Endothelial cell of umbilical vein (primary cell): ENCODE results near the gene MLLT6. TPM values are rescaled to one million over a fixed set of nuclear protein-coding genes. Genes with fewer than 3 reads are reported as not detected.

Experiments used
- BruUV-seq: library from RNA; stranded (reverse); fragments of 400-500 nt; replicated peaks from 2 replicates; lab custom pipeline; 2021; lab: Mats Ljungman, UMichigan
- CTCF ChIA-PET: fragments of 300-600, 350-600 bp; sonication (Branson Sonifier 250); formaldehyde crosslinking; loops from one replicate; lab custom pipeline; 2021; ENCODE audit warnings: antibody characterized with exemption, inconsistent platforms; lab: Charles Lee
- POLR2A ChIA-PET: fragments of 300-600, 350-600 bp; sonication (Branson Sonifier 250); formaldehyde crosslinking; loops from one replicate; lab custom pipeline; 2021; ENCODE audit warnings: antibody characterized with exemption, inconsistent platforms; lab: Charles Lee
- DNase-seq: peaks from one replicate; pipeline ENCODE4 v3.0.0-alpha.2; 2011; ENCODE audit warnings: low read depth, low spot score
- FAIRE-seq: peaks from 2 replicates; lab custom pipeline; 2011; peaks lifted over from hg19 to GRCh38; lab: Jason Lieb, UNC
- H2AFZ ChIP-seq: 2 replicates; pipeline ENCODE4 v1.6.0; 2012; ENCODE audit warnings: low read depth, low read length, control low read depth, inconsistent platforms
- H3K27ac ChIP-seq: 2 replicates; pipeline ENCODE4 v1.5.1; 2011; ENCODE audit warnings: low read depth, mild to moderate bottlenecking, control low read depth, low read length, moderate library complexity; ENCODE audit not compliant: insufficient read depth
- H3K27me3 ChIP-seq, 2 experiments: 2 replicates each; pipeline versions ENCODE4 v1.6.0 to v1.6.1; 2011; ENCODE audit warnings: low read length in 2 of 2, mixed read lengths in 1 of 2; ENCODE audit not compliant: control insufficient read depth in 2 of 2, insufficient read depth in 2 of 2
- H3K36me3 ChIP-seq, 2 experiments: 2 replicates in 1 of 2; 3 replicates in 1 of 2; pipeline ENCODE4 v1.5.1; 2011; ENCODE audit warnings: low read length in 2 of 2, mild to moderate bottlenecking in 1 of 2, moderate library complexity in 1 of 2; ENCODE audit not compliant: control insufficient read depth in 2 of 2, insufficient read depth in 2 of 2; ENCODE audit errors: extremely low read depth in 1 of 2
- H3K4me1 ChIP-seq: 3 replicates; pipeline ENCODE4 v1.5.1; 2011; ENCODE audit warnings: mild to moderate bottlenecking, low read length; ENCODE audit not compliant: control insufficient read depth, insufficient read depth; ENCODE audit errors: extremely low read depth
- H3K4me2 ChIP-seq: 2 replicates; pipeline ENCODE4 v1.6.1; 2011; ENCODE audit warnings: low read length, control low read depth, mixed read lengths; ENCODE audit not compliant: insufficient read depth
- H3K4me3 ChIP-seq, 3 experiments: fragments of 200-600 bp in 1 of 3; sonication (generic), shearing (Covaris generic) in 1 of 3; replicated peaks in 1 of 3; 2 replicates each; pipeline ENCODE4 v1.5.1; 2011 to 2016; ENCODE audit warnings: control low read depth in 3 of 3, low read length in 3 of 3, mild to moderate bottlenecking in 2 of 3, inconsistent platforms in 1 of 3, low read depth in 1 of 3, moderate library complexity in 1 of 3; ENCODE audit not compliant: insufficient read depth in 1 of 3
- H3K79me2 ChIP-seq: 2 replicates; pipeline ENCODE4 v1.6.0; 2012; ENCODE audit warnings: low read length, inconsistent platforms; ENCODE audit not compliant: control insufficient read depth, insufficient read depth
- H3K9ac ChIP-seq: replicated peaks from 2 replicates; pipeline ENCODE3; 2011; ENCODE audit warnings: low read length, control low read depth; ENCODE audit not compliant: insufficient read depth; ENCODE audit errors: extremely low read depth
- H3K9me1 ChIP-seq: replicated peaks from 3 replicates; pipeline ENCODE4 v1.6.0; 2011; ENCODE audit warnings: mild to moderate bottlenecking, low read length; ENCODE audit not compliant: control insufficient read depth, insufficient read depth; ENCODE audit errors: extremely low read depth
- H3K9me3 ChIP-seq: replicated peaks from 2 replicates; pipeline ENCODE4 v1.5.1; 2012; ENCODE audit warnings: low read length, inconsistent platforms; ENCODE audit not compliant: control insufficient read depth, insufficient read depth
- H4K20me1 ChIP-seq: replicated peaks from 2 replicates; pipeline ENCODE3; 2011; ENCODE audit warnings: mild to moderate bottlenecking, low read length; ENCODE audit not compliant: control insufficient read depth, insufficient read depth; ENCODE audit errors: extremely low read depth
- CTCF ChIP-seq, 2 donors: IDR thresholded peaks; 1 replicate in 1 of 2; 2 replicates in 1 of 2; pipeline ENCODE4 v1.5.1; 2011; ENCODE audit warnings: low read length in 2 of 2, mild to moderate bottlenecking in 2 of 2, moderate library complexity in 2 of 2, control low read depth in 1 of 2, inconsistent platforms in 1 of 2, low read depth in 1 of 2; ENCODE audit not compliant: insufficient read depth in 1 of 2; ENCODE audit errors: extremely low read depth in 1 of 2
- EZH2 ChIP-seq: IDR thresholded peaks from 2 replicates; pipeline ENCODE4 v1.6.1; 2012; ENCODE audit warnings: borderline replicate concordance, low read depth, mild to moderate bottlenecking, moderate library complexity, low read length, inconsistent platforms; ENCODE audit not compliant: severe bottlenecking
- FOS ChIP-seq: IDR thresholded peaks from 2 replicates; pipeline ENCODE4 v1.6.1; 2011; ENCODE audit warnings: mild to moderate bottlenecking, low read length, moderate library complexity, borderline replicate concordance; ENCODE audit not compliant: insufficient read depth
- GATA2 ChIP-seq: IDR thresholded peaks from 2 replicates; pipeline ENCODE4 v1.7.0; 2011; ENCODE audit warnings: low read depth, mild to moderate bottlenecking, moderate library complexity, mixed read lengths, low read length; ENCODE audit not compliant: insufficient read length, insufficient read depth
- JUN ChIP-seq: IDR thresholded peaks from 2 replicates; pipeline ENCODE4 v1.6.1; 2011; ENCODE audit warnings: borderline replicate concordance, low read depth; ENCODE audit not compliant: insufficient read length, insufficient read depth
- MAX ChIP-seq: IDR thresholded peaks from 2 replicates; pipeline ENCODE4 v1.6.1; 2011; ENCODE audit not compliant: insufficient read depth, insufficient read length
- MYC ChIP-seq: IDR thresholded peaks from one replicate; pipeline ENCODE4 v1.6.1; 2011; ENCODE audit warnings: mild to moderate bottlenecking, low read depth, low read length
- POLR2A ChIP-seq: IDR thresholded peaks from 2 replicates; pipeline ENCODE4 v1.6.1; 2012; ENCODE audit warnings: low read depth, mild to moderate bottlenecking, control low read depth, low read length
- POLR2AphosphoS5 ChIP-seq: IDR thresholded peaks from 2 replicates; pipeline ENCODE4 v1.6.1; 2012; ENCODE audit warnings: low read depth, mild to moderate bottlenecking, control low read depth, low read length, moderate library complexity; ENCODE audit not compliant: insufficient read depth
- dilution Hi-C: fragments of 300-500 bp; cut with MboI; formaldehyde crosslinking; loops from one replicate; pipeline ENCODE4 v1.15.0; 2019; ENCODE audit warnings: low sequenced_read_pairs; ENCODE audit not compliant: extremely low pct_ligation_motif_present
- intact Hi-C: fragments of 100-400 bp; cut with micrococcal nuclease; formaldehyde crosslinking; loops from one replicate; pipeline ENCODE4 v1.10.0; 2022
- polyA plus RNA-seq, 4 experiments: library from polyadenylated mRNA; depleted of rRNA in 3 of 4; stranded (reverse) in 3 of 4; unstranded in 1 of 4; fragments of >200 nt; gene quantifications; 2 replicates each; pipeline versions ENCODE4 v1.2.1 to v1.2.3, GENCODE V29; 2011 to 2012; ENCODE audit warnings: missing spikeins in 1 of 4
- total RNA-seq: library from RNA; stranded (reverse); gene quantifications from 2 replicates; pipeline ENCODE4 v1.2.3, GENCODE V29; 2021

Gene MLLT6
- total and polyA plus RNA-seq, 2 donors (not counting 3 experiments of a cell fraction or from before 2014, with no cell fraction given) = 32.1 to 85.4 TPM

- TF ChIP-seq CTCF (IDR thresholded peaks at IDR 0.05; ENCODE audit: extremely low read depth in 1 of 2, insufficient read depth in 1 of 2, low read depth in 1 of 2, low read length in 2 of 2) = no peak
- no peak for TF ChIP-seq POLR2A
- TF ChIP-seq EZH2 = no peak
- TF ChIP-seq GATA2 = no peak
- TF ChIP-seq MYC = no peak
- TF ChIP-seq POLR2AphosphoS5 = no peak
- no peak for TF ChIP-seq MAX
- no peak for TF ChIP-seq JUN
- no peak for TF ChIP-seq FOS
- H3K4me3 ChIP-seq = no peak overlapping the region
- H2AFZ ChIP-seq = no peak overlapping the region
- peaks cover 2% of the 10 kb centered on the region for H4K20me1 ChIP-seq
- peaks cover 14% of the 10 kb centered on the region for H3K4me1 ChIP-seq
- H3K36me3 ChIP-seq = peaks cover 0 to 32% of the 10 kb centered on the region in 2 experiments
- no peak overlapping the region for H3K27ac ChIP-seq
- no peak overlapping the region for H3K9ac ChIP-seq
- POLR2A ChIA-PET = no interaction called here
- CTCF ChIA-PET = no interaction called here
- dilution Hi-C loops (no loop called here), intact Hi-C loops (no loop called here)
- FAIRE-seq = no peak
- H3K79me2 ChIP-seq = peaks cover 63% of the 10 kb centered on the region
- no TSS peak for BruUV-seq
- no peaks in the 10 kb centered on the region for H3K9me1 ChIP-seq
- H3K27me3 ChIP-seq = no peaks in the 10 kb centered on the region
- DNase-seq = no peak
- no peaks in the 10 kb centered on the region for H3K9me3 ChIP-seq
- no peak overlapping the region for H3K4me2 ChIP-seq
These were observed 35.7 kb downstream of the MLLT6 start for GRCh38 chr17:38740806-38741205.
